Measurements from ENCODE around the gene COQ7. TPM values are rescaled to one million over a fixed set of nuclear protein-coding genes. Genes with fewer than 3 reads are reported as not detected.

Gene COQ7
- total and polyA plus RNA-seq, 7 donors = 20.7 to 38.6 (median 31.8) TPM

DNA sequence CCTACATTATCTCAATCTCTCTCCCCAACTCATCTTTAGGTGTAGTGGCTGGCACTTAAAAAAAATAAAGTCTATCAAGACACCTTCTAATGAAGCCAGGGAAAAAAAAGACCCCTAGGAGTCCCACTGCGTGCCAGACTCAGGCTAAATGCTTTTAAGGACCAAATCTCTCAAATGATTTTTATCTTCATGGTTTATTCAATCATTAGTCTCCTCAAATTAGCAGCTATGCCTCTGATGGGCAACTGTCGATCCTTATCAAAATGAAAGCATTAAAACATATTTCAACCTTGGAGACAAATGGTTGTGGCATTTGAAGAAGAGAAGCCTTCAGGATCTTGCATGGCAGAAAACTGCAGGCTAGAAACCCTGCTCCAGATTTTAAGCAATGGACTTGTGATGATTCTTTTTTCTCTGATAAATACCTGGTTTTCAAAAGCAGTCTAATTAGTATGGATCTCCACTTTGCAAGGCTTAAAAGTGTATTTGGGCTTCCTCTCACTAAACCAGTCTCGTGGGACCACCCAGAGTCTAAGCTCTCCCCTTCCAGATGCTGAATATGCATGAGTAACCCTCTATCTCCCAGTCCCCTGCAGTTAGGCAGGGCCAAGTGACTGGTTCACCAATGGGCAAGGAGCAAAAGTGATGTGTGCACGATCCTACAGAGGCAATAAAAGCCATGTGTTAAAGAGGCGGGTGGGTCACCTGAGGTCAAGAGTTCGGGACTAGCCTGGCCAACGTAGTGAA is 61.2 kb downstream of the COQ7 start:
- 61 to 69% (median 63%) methylated on average over 7 of the region's 7 CpGs for WGBS, 3 donors
- ATAC-seq (no peak), DNase-seq (no peak)
- no peaks in the 10 kb centered on the region for H3K36me3 ChIP-seq (ENCODE audit: insufficient read depth in 1 of 2, low read depth in 1 of 2)
- H3K9me3 ChIP-seq = no peaks in the 10 kb centered on the region
- intact Hi-C loops (cut with DNase I) = no loop called here
- H3K4me3 ChIP-seq = no peak overlapping the region
- TF ChIP-seq CTCF (IDR thresholded peaks at IDR 0.05) = no peak
- H3K4me1 ChIP-seq = peaks cover 5% of the 10 kb centered on the region
- H3K27ac ChIP-seq = no peak overlapping the region
- H3K27me3 ChIP-seq (ENCODE audit: insufficient read depth in 3 of 3, low read length in 2 of 3) = no peaks in the 10 kb centered on the region

Other genes starting within 250 kb of the COQ7 start
- gene SMG1, start 141.2 kb upstream of the COQ7 start, total RNA-seq = 100 to 1,000 TPM in 2 of 4 donors, 10 to 100 TPM in 2; 66.1 to 160 (median 107) TPM
- 10 to 100 TPM; 12.1 to 42.6 (median 27.0) TPM for gene SMG1, start 141.2 kb upstream of the COQ7 start, polyA plus RNA-seq
- 1 to 10 TPM in 2 of 4 donors, under 1 TPM in 2; 0.32 to 1.8 (median 0.85) TPM for gene TMC7, start 83.7 kb upstream of the COQ7 start, total RNA-seq
- gene TMC7, start 83.7 kb upstream of the COQ7 start, polyA plus RNA-seq = under 1 TPM; 0.46 to 0.77 (median 0.53) TPM
- 10 to 100 TPM; 14.8 to 17.9 (median 17.0) TPM for gene ITPRIPL2, start 46.4 kb downstream of the COQ7 start, total RNA-seq
- 1 to 10 TPM; 4.7 to 9.9 (median 8.2) TPM for gene ITPRIPL2, start 46.4 kb downstream of the COQ7 start, polyA plus RNA-seq
- gene SYT17, start 100.6 kb downstream of the COQ7 start, total RNA-seq = under 1 TPM; 0.08 to 0.58 (median 0.45) TPM
- gene SYT17, start 100.6 kb downstream of the COQ7 start, polyA plus RNA-seq = under 1 TPM; 0.25 to 0.55 (median 0.30) TPM
- not detected for gene CLEC19A, start 218.1 kb downstream of the COQ7 start, total RNA-seq
- gene CLEC19A, start 218.1 kb downstream of the COQ7 start, polyA plus RNA-seq = not detected

All from psoas muscle (tissue), 8 donors.